HG02642 (cell line): Measurements from ENCODE around the gene HS3ST3B1.

Source experiments
- ATAC-seq: cut with Tn5 transposase; IDR thresholded peaks from one replicate; pipeline ENCODE4 v1.9.1; 2021; ENCODE audit warnings: mild to moderate bottlenecking; ENCODE audit not compliant: unreplicated experiment, poor library complexity

The HS3ST3B1 gene

DNA sequence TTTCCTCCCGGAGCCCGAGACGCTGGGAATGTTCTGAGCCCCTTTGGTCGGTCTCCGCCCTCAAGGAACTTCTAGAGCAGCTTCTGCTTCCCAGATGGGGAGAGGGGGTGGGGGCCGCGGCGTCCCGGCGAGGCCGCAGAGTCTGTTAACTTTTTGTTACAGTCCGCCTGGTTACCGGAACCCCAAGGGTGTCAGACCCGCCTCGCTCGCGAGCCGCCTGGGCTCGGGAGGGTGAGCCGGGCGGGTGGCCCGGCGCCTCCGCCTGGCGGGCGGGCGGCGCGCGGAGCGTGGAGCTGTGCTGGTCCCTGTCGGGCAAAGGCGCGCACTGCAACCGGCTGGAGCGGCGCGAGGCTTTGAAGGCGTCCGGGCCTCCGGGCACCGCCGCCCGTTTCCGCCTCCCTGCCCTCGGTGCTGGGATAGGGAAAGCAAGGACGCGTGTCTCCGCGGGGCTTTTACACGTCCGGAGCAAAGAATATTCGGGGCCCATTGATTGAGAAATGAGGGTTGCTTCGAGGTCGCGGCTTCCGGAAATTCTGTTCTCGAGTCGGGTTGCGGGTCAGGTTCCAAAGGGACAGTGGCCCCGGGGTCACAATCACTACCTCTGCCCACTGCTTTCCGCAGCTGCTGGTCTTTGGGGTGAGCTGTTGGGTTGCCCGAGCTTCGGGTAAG, 1.7 kb downstream of the HS3ST3B1 start:
- peak; percentile 63 for ATAC-seq

DNA sequence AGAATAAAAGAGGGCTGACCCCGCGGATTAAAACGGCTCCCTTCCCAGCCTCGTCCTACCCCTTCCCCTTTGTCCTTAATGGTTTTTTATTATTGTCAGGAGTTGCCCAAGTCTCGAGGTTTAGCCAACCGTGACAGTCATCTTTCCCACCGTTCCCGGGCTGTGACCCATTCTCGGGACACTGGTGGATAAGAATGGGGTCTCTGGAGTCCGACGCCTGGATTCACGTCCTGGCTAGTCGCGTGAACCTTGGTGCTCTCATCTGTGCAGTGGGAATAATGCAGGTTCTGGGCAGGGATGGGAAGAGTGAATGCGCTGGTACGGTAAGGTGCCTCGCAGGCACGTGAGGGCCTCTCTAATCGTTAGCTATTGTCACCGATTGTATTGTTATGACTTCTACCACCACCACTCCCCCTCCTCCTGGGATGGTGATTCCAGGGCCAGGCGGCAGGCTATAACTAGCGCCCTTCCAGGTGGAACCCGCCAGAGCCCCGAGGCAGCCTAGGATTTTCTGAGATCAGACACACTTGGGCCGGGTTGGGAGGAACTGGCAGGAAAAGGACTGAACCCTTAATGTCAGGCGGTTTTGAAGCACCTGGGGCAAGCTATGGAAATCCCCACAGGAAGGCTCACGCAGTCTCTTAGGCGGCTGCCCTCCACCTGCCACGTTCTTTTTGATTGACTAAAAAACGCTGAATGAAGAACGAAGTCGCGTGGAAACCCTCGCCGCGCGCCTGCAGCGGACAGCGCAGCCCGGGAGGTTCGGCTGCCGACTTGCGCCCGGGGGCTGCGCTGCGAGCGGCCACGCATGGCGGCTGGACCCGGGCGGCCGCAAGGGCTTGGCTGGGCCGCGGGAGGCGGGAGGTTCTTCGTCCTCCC, 2.7 kb downstream of the HS3ST3B1 start:
- no peak for ATAC-seq

DNA sequence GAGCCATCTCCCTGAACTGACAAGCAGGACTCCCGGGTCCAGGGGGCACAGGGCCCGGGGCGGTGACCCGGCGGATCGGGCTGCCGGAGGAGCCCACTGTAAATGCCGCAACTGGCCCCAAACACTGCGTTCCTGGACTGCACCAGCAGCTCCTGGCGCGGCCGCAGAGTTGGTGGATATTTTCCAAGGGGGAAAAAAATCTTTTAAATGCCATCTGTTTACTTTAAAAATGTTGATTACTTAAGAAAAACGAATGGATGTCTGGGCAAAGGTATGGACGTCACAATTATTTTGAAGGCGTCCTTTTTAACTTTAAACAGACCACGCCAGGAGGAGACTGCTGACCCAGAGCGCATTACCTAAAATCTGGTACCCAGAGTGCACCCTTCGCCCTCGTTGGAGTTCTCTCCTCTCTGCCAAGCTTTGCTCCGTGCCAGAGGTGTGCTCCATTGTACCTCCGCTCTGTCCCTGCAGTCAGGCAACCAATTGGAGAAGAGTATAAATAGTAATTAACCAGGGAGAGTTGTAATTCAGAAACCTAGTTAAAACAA, 3.4 kb downstream of the HS3ST3B1 start:
- ATAC-seq = no peak

DNA sequence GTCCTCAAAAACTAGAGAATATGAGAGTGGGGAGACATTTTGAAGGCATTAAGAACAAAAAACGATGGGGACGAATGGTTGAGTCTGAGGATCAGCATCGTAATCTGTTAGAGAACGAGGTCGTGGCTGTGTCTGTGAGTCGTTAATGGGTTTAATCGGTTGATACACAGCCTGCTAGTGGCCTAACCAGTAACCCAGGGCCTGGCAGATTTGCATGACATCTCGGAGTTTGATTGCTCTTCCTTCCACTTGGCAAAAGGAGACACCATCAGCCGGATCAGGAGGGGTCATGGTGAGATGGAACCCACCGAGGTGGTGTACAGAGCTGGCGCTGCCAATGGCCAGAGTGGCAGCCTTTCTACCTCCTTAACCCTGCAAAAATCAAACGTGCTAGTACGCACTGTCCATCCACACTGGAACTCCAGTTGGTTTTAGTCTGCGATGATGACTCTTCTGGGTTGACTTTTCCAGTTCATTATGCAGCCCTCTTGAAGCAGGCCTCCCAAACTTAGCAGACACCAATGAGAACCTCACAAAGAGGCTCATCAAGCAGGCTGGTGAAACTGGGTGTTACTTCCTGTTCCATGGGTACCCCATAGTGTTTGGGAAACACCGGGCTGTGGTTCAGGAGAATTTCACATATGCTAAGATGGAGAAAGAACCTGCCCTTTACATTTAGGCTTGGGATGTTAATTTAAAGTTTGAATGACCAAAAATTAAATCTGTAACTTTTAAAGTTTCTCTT, 4.1 kb downstream of the HS3ST3B1 start:
- no peak for ATAC-seq

DNA sequence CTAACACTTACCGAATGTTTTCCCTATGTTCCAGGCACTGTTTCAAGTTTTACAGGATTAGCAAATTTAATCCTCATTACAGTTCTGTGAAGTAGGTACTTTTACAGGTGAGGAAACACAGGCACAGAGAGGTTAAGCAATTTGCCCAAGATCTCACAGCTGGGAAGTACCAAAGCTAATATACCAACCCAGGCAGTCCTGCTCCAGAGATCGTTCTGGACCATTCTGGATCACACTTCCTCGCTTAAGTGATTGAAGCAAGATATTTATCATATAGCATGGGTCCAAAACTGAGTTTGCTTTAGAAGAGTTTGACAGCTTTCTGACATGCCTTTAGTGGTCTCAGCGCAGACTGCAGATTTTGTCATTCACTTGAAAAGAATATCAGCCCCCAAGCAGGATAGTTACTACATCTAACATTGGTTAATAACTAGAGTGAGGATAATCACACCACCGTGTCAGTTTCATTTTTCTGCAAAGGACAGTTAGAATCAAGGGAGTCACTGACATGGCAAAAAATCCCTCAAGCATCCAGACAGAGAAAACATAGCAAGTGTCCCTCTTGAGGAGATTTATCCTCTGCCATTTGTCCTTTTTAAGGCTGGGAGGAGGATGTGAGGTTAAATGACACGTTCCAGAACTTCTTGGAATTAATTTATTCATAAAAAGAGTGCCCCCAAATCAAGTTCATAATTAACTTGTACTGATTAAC, 5.1 kb downstream of the HS3ST3B1 start:
- no peak for ATAC-seq

DNA sequence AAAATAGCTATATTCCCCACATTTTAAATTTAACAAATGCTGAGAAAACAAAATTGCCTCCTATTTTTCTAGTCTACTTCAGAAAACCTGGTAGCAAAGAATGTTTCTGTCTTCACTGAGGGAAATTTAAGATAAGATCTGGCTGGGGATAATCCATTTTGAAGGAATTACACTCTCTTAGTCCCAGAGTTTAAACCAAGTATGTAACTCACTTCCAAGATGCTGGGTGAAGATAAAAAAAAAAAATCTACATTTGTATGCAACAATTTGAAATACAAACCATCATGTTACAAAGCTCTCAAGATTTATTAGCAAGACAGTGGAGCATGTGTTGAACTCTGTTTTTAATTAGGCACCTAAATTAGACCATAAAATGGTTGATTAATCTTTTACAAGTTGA, 5.7 kb downstream of the HS3ST3B1 start:
- no peak for ATAC-seq

DNA sequence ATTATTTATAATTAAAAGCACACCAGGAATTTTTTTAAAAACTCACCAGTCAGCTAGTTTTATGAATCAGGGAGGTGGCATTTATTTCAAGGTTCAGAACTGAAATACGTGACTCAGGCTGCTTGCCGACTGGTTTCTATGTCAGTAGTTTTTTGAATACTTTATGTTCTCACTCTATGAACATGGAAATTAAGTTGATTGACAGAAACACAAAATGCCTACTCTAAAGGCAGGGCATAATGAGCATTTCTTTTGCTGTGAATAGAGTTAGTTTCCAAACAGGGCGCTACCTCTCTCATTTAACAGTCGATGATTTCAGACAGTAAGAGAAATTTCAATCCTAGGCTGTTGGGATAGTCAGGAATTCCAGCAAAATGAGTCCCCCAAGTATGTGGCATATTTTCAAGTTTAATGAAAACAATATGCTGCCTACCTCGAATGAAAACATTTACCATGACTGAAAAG, 6.7 kb downstream of the HS3ST3B1 start:
- ATAC-seq = no peak

DNA sequence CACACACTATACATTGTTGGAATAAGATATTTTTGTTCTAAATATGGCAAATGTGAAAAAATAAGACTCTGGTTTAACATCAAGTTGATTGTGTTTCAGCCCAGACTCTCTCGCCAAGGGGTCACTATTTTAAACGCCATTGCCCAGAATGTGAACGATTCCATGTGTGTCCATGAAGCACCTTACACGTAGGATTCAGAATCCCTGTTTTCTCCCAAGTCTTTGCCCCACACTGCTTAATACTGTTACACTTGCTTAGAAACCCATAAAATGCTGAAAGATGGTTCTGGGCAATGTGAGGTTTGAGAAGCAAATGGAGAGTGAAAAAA, 7.7 kb downstream of the HS3ST3B1 start:
- ATAC-seq = no peak

DNA sequence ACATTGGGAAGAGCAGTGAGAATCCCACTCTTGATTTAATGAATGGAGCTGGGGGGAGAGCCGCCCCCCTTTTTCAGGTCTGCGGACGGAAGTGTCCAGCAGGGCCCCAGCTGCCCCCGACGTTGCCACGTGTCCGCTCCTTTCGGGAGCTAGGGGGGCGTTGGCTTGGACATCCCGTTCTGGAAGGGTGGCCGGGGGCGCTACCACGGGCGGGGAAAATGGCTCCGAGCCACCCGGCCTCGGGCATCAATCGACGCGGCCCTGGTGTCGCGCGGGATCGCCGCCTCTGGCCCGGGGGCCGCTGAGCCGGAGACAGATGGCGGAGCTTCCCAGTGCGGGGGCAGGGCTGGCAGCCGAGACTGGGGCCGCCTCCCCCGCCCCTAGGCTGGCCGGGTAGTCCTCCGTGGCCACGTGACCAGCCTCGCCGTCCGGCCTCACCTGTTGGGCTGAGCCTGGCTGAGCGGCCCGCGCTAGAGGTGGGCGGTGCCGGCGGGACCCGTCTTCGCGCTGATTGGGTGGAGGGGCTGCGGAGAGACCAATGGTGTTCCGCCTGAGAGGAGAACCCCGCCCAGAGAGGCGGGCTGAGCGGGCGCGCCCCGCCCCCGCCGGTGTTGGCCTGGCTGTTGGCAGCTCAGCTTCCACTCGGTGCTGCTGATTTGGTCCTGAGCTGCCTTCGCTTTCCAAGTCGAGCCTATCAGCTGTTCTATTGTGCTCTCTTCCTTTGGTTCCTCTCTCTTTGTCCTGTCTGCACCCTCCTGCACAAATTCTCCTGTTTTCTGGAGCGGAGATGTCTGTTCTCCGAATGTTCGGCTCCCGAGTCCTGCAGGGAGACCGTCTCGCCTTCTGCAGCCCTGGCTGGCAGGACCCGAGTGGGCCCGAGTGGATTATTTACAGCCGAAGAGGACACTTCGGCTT, 8.3 kb downstream of the HS3ST3B1 start:
- ATAC-seq = no peak

DNA sequence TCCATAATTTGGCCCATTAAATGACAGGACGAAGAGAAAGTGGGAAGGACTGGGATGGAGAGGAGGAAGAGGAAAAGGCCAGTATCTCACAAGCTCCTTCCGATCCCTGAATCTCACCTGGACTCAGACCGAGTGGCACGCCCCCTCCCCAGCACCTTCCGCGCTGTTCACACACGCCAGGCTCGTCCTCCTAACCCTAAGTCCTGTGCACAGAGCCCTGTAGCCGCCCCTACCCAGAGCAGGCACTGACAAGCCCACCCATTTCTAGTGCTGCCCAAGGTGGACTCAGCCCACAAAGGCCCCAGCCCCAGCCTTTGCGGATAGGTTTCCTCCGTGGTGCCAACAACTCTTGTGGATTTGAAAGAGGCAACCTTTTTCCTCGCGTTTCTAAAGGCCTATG, 9.2 kb downstream of the HS3ST3B1 start:
- ATAC-seq = no peak

DNA sequence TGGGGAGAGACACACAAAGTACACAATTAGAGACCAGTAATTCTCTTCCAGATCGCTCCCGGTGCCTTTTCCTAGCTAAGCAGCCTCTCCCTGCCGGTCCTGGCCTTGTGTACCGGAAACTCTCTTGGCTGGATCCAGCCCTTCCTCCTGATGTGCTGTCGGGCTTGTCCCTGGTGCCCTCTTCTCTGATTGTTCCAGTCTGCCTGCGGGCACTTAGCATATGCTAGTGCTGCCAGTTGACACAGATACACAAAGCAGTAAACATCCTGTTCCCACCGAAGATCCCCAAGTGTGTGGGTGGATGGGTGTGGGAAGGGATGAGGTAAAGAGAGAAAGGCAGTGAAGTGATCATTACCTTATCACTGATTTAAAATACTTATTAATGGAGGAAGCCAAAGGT, 9.7 kb downstream of the HS3ST3B1 start:
- no peak for ATAC-seq

DNA sequence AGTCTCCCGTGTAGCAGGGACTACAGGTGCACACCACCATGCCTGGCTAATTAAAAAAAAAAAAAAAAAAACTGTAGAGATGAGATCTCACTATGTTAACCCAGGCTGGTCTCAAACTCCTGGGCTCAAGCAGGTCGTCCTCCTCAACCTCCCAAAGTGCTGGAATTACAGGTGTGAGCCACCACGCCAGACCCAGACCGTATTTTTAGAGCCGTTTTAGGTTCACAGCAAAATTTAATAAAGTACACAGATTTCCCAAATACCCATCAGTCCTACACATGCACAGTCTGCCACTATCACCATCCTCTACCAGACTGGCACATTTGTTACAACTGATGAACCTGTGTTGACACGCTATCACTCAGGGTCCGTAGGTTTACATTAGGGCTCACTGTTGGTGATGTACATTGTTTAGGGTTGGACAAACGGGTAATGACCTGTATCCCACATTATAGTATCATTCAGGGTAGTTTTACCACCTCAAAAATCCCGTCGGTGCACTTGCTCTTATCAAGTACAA, 10.4 kb downstream of the HS3ST3B1 start:
- no peak for ATAC-seq

DNA sequence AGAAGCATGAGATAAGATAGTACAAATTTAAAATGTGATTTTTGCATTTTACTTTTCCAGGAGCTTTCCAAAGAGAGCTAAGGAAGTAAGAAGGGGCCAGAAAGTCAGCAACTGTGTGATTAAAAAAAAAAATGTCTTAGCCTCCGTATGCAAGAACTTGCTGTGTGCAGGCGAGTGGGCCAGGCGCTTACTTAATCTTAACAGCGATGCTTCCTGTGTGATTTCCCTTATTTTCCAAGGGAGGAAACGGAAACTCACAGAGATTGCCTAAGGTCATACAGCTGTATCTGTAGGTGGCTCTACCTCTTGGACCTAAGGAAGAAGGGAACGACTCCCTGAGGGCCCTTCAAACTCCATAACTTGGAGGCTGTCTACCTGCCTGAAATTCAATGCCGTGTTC, 11.1 kb downstream of the HS3ST3B1 start:
- no peak for ATAC-seq

DNA sequence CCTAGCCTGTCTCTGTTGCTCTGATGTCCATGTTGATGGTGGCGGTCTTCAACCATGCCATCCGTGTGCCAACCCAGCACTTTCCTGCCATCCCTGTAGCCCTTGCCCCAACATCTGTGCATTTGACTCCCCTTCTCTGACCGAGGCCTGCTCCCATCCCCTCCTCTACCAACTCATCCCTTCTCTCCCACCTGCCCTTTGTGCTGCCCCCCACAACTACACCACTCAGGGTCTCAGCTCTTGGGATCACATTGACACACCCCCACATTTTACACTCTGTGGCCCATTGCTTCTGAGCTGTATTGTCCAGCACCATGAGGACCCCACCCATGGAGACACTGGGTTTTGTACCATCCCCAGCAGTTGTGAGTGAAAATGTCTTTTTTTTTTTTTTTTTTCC, 11.6 kb downstream of the HS3ST3B1 start:
- no peak for ATAC-seq

DNA sequence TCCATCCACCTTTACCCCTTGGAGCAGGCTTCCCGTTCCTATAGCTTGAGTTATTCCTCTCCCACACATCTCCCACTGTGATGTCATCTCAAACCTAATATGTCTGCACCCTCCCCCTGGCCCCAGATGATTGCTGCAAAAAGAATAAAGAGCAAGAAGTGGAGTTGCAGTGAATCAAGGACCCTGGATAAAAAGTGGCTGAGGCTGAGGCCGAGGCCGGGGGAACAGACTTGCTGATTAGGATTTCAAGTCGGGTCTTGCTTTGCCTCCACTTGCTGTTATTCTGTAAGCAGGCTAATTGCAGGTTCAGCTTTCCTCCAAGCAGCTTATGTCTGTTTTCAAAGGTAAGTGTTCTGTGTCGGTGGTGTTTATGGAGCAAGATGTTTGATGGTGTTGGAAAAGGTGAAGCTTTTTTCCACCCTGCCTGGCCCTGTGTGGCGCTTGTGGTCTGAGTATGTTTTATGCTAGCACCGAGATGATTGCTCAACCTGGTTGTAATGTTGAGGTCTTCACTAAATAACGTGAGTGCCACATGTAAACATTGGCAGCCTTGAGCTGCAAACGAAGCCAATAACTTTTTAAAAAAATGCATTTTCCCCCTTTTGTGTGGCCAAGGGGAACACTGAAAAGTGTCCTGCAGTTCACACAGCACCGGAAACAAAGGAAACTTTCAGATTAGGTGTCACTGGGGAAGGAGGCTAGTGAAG, 15.4 kb downstream of the HS3ST3B1 start:
- ATAC-seq = no peak

DNA sequence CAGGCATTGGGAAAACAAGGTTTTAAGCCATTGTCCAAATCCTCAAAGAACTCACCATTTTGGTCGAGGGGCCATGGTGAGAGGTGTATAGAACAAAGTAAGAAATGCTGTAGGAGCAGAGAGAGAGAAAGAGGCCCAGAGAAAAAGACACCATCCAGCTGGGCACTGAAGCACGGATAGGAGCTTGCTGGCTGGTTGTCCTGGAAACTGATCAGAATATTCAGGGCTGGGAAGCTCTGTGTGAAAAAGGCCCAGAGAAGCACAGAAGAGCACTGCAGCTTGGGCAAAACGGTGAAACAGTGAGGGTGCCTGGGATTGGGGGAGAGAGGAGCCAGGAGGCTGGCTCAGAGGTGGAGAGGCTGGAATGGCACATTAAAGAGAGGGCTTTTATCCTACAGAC, 16.5 kb downstream of the HS3ST3B1 start:
- no peak for ATAC-seq

DNA sequence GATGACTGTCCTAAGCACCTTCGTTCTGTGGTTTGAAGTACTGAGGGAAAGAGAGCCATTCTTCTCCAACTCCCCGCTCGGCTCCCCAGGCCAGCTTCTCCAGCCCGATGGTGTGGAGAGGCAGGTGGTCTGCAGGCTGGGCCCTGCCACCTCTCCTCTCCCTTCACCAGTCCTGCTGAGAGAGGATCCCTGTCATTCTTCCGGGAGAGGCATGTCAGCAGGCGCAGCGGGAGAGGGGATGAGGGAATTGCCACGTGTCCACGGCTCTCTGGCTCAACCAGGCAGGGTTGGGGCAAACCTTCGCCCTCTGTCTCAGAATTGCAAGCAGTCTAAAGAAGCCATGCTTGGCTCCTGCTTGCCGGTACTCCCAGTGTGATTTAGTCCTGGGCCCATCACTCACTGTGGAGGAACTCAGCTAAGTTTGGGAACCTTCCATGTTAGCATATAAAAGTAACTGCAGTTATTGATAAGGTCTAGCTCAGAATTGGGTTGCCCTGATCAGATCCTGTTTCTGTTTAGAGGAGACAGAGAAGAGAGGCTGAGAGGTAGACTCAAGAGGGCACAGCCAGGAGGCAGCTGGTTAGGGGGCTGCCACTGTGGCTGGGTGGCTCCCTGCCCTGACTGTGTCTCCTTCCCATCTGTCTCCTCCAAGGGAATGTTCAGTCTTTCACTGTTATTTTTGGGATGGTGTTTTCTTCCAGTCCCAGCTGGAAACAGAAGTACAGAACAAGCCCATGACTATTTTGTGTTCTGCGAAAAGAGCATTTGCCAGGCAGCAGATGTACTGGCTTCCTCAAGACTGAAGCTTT, 17.4 kb downstream of the HS3ST3B1 start:
- no peak for ATAC-seq

DNA sequence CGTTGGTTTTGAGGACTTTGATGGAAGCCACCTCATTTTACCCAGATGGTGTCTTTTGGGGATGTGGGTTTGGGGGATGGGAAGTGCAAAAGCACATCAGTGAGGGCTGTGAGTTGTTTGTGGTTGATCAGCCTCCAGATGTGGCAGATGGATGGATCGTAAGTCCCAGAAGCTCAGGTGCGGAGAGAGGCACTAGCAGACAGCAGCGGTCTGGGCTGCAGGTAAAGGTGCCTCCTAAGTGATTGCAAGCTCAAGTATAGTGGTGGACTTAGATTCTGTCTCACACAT, 18.0 kb downstream of the HS3ST3B1 start:
- ATAC-seq = no peak
